IMR-90 (cell line): ENCODE measurements around the gene STK10.

Source experiments
- BHLHE40 ChIP-seq: fragments of 150-350 bp; IDR thresholded peaks from 2 replicates; pipeline ENCODE4 v1.6.1; 2016; ENCODE audit warnings: mild to moderate bottlenecking, low read depth, low read length
- CEBPB ChIP-seq: IDR thresholded peaks from 2 replicates; pipeline ENCODE4 v1.6.1; 2012; ENCODE audit warnings: low read depth, low read length, improper control_type of control experiment
- CTCF ChIP-seq: conservative IDR thresholded peaks from 2 replicates; pipeline ENCODE4 v1.5.1; 2012; ENCODE audit warnings: mild to moderate bottlenecking, low read depth, low read length, improper control_type of control experiment
- MXI1 ChIP-seq: IDR thresholded peaks from 2 replicates; pipeline ENCODE4 v1.6.1; 2012; ENCODE audit warnings: low read depth, mild to moderate bottlenecking, low read length, moderate library complexity, borderline replicate concordance
- POLR2A ChIP-seq: IDR thresholded peaks from 2 replicates; pipeline ENCODE4 v1.6.1; 2012; ENCODE audit warnings: mild to moderate bottlenecking, low read depth, low read length
- RAD21 ChIP-seq: IDR thresholded peaks from 2 replicates; pipeline ENCODE4 v1.6.1; 2012; ENCODE audit warnings: low read length, improper control_type of control experiment
- RCOR1 ChIP-seq: IDR thresholded peaks from 2 replicates; pipeline ENCODE4 v1.6.1; 2012; ENCODE audit warnings: mild to moderate bottlenecking, low read length, improper control_type of control experiment; ENCODE audit not compliant: insufficient replicate concordance
- RFX5 ChIP-seq: IDR thresholded peaks from 2 replicates; pipeline ENCODE4 v1.8.0; 2012; ENCODE audit warnings: low read depth, mild to moderate bottlenecking, low read length, moderate library complexity
- USF2 ChIP-seq: fragments of 150-350 bp; IDR thresholded peaks from 2 replicates; pipeline ENCODE4 v1.6.1; 2017; ENCODE audit warnings: mild to moderate bottlenecking, antibody characterized with exemption, low read length, low read depth

DNA sequence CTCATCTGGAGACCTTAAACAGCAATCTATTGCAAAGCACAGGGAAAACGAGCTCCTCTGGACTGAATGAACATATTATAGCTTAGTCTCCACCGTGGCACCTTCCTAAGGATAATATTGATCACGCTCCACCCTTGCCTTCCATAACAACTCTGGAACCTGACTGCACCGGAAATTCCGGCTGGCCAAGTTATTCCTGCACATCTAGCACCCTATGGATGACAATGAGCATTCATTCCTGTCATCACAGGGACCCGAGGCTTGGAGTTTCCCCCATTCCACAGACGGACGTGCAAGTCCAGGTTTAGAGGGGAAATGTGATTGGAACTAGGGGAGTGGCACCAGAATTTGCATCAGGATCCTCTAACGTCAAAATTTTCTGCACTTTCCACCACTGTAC, 27.5 kb downstream of the STK10 start:
- TF ChIP-seq CTCF (no peak), RCOR1 (no peak), BHLHE40 (no peak), USF2 (no peak), POLR2A (no peak), RAD21 (no peak), RFX5 (no peak), CEBPB (no peak), MXI1 (no peak)
